EH (cell line): ENCODE measurements around the gene TTC38.

Source experiments
- DNase-seq: peaks from one replicate; pipeline ENCODE4 v3.0.0-alpha.2; 2015; ENCODE audit warnings: low read depth

TTC38 gene

DNA sequence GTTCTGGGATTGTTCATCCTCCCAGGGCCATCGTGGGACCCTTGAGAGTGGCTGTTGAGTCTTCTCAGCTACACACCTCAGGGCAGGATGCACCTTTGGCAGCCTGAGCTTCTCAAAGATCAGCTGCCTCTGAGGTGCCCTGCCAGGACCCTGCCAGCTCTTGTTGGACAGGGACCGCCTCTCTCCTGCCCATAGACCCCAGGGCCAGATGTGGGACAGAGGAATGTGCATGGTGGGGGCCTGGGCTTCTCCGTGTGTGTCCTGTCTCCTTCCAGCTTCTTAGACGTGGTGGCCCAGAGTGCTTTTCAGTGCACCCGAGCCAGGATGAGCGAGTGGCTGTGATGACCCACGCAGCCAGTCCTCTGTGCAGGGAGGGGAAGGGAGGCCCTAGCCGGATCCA lies 61.8 kb downstream of the TTC38 start:
- DNase-seq = no peak

GRCh38 chr22:46330426-46330825 lies 62.6 kb downstream of the TTC38 start:
- DNase-seq = no peak

DNA sequence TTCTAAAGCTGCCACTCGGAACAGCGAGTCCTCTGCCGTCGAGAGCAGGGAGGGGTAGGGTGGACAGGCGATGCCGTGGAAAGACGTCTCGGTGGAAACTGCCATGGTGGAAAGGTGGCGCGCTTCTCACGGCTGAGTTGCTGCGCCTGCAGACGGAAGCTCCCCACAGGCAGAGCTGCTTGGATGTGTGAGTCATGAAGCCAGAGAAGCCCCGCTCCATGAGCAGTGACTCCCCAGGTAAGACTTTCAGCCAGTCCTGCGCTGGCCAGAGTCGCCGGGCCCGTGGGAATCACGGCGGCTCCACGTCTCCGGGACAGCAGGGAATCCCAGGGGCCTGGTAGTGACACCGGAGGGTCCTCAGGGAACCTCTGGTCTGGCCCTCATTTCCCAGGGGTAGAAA lies 63.7 kb downstream of the TTC38 start:
- no peak for DNase-seq

DNA sequence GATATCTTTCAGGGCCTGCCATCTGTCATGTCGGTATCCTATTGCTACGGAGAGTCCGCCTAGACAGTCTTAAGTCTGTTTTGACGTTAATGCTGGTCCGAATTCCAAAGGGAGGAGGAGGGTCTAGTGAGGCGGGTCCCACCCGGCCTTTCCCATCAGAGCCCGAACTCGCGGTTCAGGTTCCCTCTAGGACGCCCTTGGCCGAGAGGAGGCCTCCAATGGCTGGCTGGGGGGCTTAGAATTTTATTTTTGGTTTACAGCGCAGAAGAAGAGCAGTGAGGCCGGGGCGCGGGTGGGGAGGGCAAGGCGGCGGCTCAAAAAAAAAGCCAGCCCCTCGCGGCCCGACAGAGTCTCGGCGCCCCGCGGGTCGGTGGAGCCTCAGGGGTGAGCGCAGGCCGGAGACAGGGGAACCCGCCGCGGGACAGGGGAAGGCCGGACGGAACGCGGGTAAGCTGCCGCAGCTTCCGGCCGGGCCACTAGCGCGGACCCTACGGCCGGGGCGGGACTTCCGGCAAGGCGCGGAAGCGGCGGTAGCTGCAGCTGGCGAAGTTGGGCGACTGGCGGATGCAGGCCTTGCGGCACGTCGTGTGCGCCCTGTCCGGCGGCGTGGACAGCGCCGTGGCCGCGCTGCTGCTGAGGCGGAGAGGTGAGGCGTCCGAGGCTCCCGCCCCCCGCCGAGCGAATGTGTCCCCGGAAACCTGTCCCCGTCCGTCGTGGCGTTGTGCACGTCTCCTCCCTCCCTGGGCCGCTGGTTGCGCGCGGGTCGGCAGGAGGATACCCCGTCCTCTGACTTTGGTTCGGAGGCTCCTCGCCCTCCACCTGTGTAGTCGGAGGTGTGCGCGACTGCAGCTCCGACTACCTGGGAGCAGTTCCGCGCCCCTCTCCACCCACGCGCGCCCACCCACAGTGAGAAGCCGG lies 67.7 kb downstream of the TTC38 start, which contains the start of gene TRMU:
Gene TRMU (plus strand): TSS at position 514 of the 918 bp plus-strand sequence. CDS start 51 bp downstream, at position 565.
- DNase-seq = peak; percentile 89

DNA sequence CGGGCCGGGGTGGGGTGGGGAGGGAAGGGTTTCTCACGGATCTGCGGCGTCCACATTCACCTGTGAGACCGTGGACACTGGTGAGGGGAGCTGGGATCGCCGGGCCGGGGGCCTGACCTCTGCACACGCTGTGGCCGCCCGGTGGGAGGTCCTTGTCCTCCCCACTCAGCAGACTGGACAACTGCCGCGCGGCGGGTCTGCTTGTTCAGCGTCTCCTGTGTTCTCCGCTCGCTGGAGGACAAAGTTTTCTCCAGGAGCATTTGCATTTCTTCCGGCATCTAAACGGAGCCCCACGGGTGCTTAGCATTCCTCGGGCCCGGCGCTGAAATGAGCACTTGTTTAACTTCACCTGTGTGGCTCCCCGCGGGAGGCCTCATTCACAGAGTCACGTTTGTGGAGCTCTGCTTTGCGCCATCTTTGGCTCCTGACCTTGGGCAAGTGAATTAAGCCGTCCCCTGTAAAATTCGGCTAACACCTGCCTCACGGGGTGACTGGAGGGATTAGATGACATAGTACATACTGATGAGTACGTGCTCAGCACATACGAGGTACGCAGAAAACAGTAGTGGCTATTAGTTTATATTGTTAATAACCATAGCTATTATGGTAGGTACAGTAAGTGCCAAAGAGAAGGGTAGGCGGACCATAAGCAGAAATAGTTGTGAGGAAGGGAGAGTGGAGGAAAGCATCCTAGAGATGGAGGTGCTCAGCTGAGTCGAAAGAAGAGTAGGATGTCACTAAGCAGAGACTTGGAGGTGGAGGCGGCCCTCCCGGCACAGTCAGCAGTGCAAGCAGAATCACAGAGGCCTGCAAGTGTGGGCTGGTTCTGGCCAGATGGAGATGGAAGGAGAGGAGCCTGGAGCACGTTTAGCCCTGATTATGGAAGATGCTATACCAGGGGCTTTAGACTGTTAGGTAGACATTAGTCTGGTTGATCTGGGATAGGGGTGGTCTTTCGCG lies 68.6 kb downstream of the TTC38 start:
- DNase-seq = peak; percentile 37

DNA sequence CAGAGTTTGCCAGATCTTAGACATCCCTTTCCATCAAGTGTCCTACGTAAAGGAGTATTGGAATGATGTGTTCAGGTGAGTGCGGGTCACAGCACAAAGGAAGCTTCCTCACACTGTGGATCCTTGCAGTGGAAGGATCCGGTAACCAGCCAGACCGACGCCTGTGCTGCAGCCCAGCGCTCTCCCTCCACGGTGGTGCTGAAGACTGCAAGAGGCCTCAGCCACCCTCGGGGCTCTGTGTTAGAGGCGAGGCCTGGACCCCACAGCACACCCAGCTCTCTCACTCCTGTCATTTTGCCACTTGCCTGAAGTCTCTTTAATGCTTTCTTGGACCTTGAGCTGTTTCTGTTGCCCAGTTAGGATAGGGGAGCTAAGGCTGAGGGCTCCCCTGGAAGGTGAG lies 70.1 kb downstream of the TTC38 start:
- DNase-seq = no peak

DNA sequence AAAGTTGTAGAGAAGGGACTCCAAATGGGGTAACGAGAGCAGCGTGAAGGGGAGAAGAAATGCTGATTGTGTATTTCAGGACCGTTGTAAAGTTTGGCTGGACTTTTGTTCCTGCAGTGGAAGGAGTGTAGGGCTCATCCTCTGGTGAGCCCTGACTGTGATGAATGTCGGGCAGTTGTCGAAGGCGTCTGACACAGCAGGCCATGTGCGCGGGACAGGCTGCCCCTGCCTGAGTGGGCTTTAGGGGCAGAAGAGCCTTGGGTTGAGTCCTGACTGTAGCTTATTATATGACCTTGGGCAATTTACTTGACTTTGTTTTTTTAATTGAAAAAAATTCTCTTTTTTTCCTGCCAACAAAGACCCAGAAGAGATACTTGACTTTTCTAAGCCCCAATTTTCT lies 70.8 kb downstream of the TTC38 start:
- no peak for DNase-seq

GRCh38 chr22:46339956-46340355 lies 72.1 kb downstream of the TTC38 start:
- no peak for DNase-seq

DNA sequence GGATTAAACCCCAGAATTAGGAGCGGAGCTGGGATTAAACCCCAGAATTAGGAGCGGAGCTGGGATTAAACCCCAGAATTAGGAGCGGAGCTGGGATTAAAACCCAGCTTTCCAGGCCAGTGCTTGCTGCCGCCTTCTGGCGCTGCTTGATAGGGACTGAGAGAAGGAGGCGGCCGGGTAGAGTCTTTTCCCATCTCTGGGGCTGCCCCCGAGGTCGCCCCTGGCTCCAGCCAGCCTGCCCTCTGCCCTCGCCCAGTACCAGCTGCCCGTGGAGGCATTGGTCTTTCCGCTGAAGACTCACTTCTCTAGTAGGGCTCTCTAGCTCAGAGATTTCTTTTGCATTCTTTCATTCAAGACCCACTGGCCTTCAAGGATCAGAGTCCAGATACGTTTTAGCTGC lies 72.9 kb downstream of the TTC38 start:
- no peak for DNase-seq
